Measurements from ENCODE around the gene TEX55. TPM values are rescaled to one million over a fixed set of nuclear protein-coding genes. Genes with fewer than 3 reads are reported as not detected.

TEX55 gene
- total RNA-seq, 4 donors from 2014 or later = 0.66 TPM; not detected in 3

- no peak for TF ChIP-seq CTCF (IDR thresholded peaks at IDR 0.05; ENCODE audit: low read depth)
Measured at GRCh38 chr3:119187266-119187665, 41.3 kb downstream of the TEX55 start.

GRCh38 chr3:119191800-119192199, 45.8 kb downstream of the TEX55 start:
- no peak for TF ChIP-seq CTCF (IDR thresholded peaks at IDR 0.05; ENCODE audit: low read depth)

GRCh38 chr3:119194237-119195150, 48.5 kb downstream of the TEX55 start:
- no peak for TF ChIP-seq CTCF (IDR thresholded peaks at IDR 0.05; ENCODE audit: low read depth)

- no peak for TF ChIP-seq CTCF (IDR thresholded peaks at IDR 0.05; ENCODE audit: low read depth)
Measured at GRCh38 chr3:119195151-119195476, 49.1 kb downstream of the TEX55 start.

- no peak for TF ChIP-seq CTCF (IDR thresholded peaks at IDR 0.05; ENCODE audit: low read depth)
Measured at GRCh38 chr3:119195911-119196310, 49.9 kb downstream of the TEX55 start.

Other genes starting within 250 kb of the TEX55 start
- gene IGSF11, start 111.3 kb upstream of the TEX55 start, total RNA-seq = 1 to 10 TPM in 1 of 4 donors, not detected in 3; 1.5 TPM
- gene UPK1B, start 27.4 kb downstream of the TEX55 start, total RNA-seq = under 1 TPM in 1 of 4 donors, not detected in 3; 0.65 TPM
- 10 to 100 TPM; 10.9 to 15.3 (median 14.0) TPM for gene B4GALT4, start 94.7 kb downstream of the TEX55 start, total RNA-seq
- gene ARHGAP31, start 148.2 kb downstream of the TEX55 start, total RNA-seq = 10 to 100 TPM; 20.3 to 38.8 (median 28.8) TPM

All from subcutaneous adipose tissue (tissue), 4 donors.